Body of pancreas (tissue), 4 donors: ENCODE results near the gene GPI. TPM values are rescaled to one million over a fixed set of nuclear protein-coding genes. Genes with fewer than 3 reads are reported as not detected.
A peak's percentile ranks its signal among the peaks of the same experiment; 100 is the strongest.

Experiments
- ATAC-seq: fragments of 150-250 bp; one replicate; pipeline ENCODE4 v1.9.1; 2016
- DNase-seq, 4 donors: peaks; one replicate each; pipeline ENCODE4 v3.0.0-alpha.2; 2019
- H3K27ac ChIP-seq, 4 donors: fragments of 200-600 bp; sonication (generic); 1 replicate in 3 of 4; 2 replicates in 1 of 4; pipeline versions ENCODE4 v1.5.1 to v1.6.1; 2016 to 2019; ENCODE audit warnings: mild to moderate bottlenecking in 1 of 4, mixed read lengths in 1 of 4, moderate library complexity in 1 of 4
- H3K27me3 ChIP-seq, 2 donors: fragments of 200-600 bp; sonication (generic); one replicate each; pipeline ENCODE4 v1.6.0; 2016; ENCODE audit warnings: mild to moderate bottlenecking in 1 of 2
- H3K36me3 ChIP-seq, 2 donors: fragments of 200-600 bp; sonication (generic); replicated peaks in 1 of 2; 2 replicates each; pipeline ENCODE4 v1.5.1; 2016; ENCODE audit warnings: low read depth in 2 of 2; ENCODE audit not compliant: insufficient read depth in 1 of 2
- H3K4me1 ChIP-seq: fragments of 200-600 bp; sonication (generic); one replicate; pipeline ENCODE4 v1.6.0; 2016
- H3K4me3 ChIP-seq, 2 donors: fragments of 200-600 bp; sonication (generic); 1 replicate in 1 of 2; 2 replicates in 1 of 2; pipeline ENCODE4 v1.5.1; 2016 to 2019
- H3K9me3 ChIP-seq, 3 donors: fragments of 200-600 bp; sonication (generic); 1 replicate in 2 of 3; 2 replicates in 1 of 3; pipeline ENCODE4 v1.5.1; 2016
- POLR2A ChIP-seq, 3 donors: fragments of 450-650 bp; IDR thresholded peaks; one replicate each; pipeline ENCODE4 v1.6.1; 2016; ENCODE audit warnings: antibody characterized with exemption in 3 of 3, mild to moderate bottlenecking in 2 of 3
- WGBS, 2 donors: methylation state at CpG; one replicate each; pipeline ENCODE4 v1.1.5; 2017; 5-methylcytosine and 5-hydroxymethylcytosine counted together
- intact Hi-C: fragments of 100-400 bp; cut with DNase I; formaldehyde crosslinking; loops from one replicate; pipeline ENCODE4 v1.15.1; 2023
- total RNA-seq, 2 donors: library from RNA; depleted of rRNA; stranded (reverse); fragments of >200 nt; gene quantifications; one replicate each; pipeline ENCODE4 v1.1.0, GENCODE V29; 2016
- TF ChIP-seq, protein P1 (sequence below), 7 experiments: fragments of 450-650 bp in 4 of 7; fragments of 200-600 bp in 3 of 7; sonication (generic) in 3 of 7; IDR thresholded peaks; one replicate each; pipeline ENCODE4 v1.5.1; 2016 to 2019; ENCODE audit warnings: antibody characterized with exemption in 7 of 7

The GPI gene
- total RNA-seq, 2 donors from 2014 or later = 66.4 to 118 TPM

- no peak for TF ChIP-seq POLR2A (IDR thresholded peaks at IDR 0.05)
- TF ChIP-seq, protein P1, sequence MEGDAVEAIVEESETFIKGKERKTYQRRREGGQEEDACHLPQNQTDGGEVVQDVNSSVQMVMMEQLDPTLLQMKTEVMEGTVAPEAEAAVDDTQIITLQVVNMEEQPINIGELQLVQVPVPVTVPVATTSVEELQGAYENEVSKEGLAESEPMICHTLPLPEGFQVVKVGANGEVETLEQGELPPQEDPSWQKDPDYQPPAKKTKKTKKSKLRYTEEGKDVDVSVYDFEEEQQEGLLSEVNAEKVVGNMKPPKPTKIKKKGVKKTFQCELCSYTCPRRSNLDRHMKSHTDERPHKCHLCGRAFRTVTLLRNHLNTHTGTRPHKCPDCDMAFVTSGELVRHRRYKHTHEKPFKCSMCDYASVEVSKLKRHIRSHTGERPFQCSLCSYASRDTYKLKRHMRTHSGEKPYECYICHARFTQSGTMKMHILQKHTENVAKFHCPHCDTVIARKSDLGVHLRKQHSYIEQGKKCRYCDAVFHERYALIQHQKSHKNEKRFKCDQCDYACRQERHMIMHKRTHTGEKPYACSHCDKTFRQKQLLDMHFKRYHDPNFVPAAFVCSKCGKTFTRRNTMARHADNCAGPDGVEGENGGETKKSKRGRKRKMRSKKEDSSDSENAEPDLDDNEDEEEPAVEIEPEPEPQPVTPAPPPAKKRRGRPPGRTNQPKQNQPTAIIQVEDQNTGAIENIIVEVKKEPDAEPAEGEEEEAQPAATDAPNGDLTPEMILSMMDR (IDR thresholded peaks at IDR 0.05) = peak; percentile 66 to 83 (median 74)
- ATAC-seq = peak; percentile 78
- intact Hi-C loops = loop anchor here (10.0 kb wide), 1 partner anchor 111 kb away; no protein-coding TSS in a partner anchor
Measured at GRCh38 chr19:34345947-34346351, 19.0 kb upstream of the GPI start.

GRCh38 chr19:34347561-34348165, 17.3 kb upstream of the GPI start:
- Histone ChIP-seq H3K36me3 (peaks cover 1 to 18% of the 10 kb centered on the region in 2 donors), H3K4me1 (no peaks in the 10 kb centered on the region), H3K27me3 (no peaks in the 10 kb centered on the region), H3K9me3 (no peaks in the 10 kb centered on the region), H3K27ac (no peak overlapping the region), H3K4me3 (no peak overlapping the region)
- WGBS, 2 donors = 86 to 87% methylated on average over 6 to 19 of the region's 19 CpGs
- DNase-seq (no peak), ATAC-seq (no peak)
- TF ChIP-seq POLR2A (IDR thresholded peaks at IDR 0.05) = no peak
- TF ChIP-seq, protein P1 (IDR thresholded peaks at IDR 0.05) = no peak
- intact Hi-C loops = loop anchor here (10.0 kb wide), 1 partner anchor 113 kb away; no protein-coding TSS in a partner anchor

More at GRCh38 chr19:34345947-34346351, 19.0 kb upstream of the GPI start:
- DNase-seq = peak; percentile 63 to 79 (median 70)
- Histone ChIP-seq H3K4me1 (no peaks in the 10 kb centered on the region), H3K4me3 (no peak overlapping the region), H3K27ac (no peak overlapping the region), H3K27me3 (no peaks in the 10 kb centered on the region), H3K36me3 (peaks cover 16 to 27% of the 10 kb centered on the region in 2 donors), H3K9me3 (no peaks in the 10 kb centered on the region)
- 18 to 24% methylated on average over 7 of the region's 7 CpGs for WGBS, 2 donors

DNA sequence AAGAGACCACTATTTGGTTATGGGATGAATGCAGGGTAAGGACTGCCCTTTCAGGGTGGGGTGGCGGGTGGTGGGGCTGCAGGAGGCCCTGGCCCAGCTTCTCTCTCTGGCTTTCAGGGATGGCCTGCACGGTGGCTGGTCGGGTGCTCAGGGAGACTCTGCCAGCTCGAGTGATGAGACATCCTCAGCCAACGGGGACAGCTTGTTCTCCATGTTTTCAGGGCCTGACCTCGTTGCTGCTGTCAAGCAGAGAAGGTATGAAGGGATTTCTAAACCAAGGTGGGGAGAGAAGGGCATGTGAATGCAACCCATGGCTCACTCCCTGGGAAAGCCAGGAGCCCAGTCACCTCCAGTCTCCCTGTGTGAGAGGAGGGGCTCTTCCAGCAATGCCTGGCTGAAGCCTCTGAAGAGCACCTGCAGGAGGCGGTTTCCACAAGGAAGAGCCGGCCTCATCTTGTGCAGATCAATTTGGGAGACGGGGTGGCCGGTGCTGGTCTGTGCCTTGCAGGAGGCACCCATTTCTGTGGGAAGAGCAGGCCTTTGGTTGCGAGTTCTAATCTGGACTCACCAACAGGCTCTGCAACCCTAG, 16.0 kb upstream of the GPI start:
- Histone ChIP-seq H3K4me3 (no peak overlapping the region), H3K9me3 (no peaks in the 10 kb centered on the region), H3K36me3 (peaks cover 0 to 21% of the 10 kb centered on the region in 2 donors), H3K27ac (no peak overlapping the region), H3K27me3 (no peaks in the 10 kb centered on the region), H3K4me1 (no peaks in the 10 kb centered on the region)
- WGBS, 2 donors = 84 to 89% methylated on average over 9 to 11 of the region's 11 CpGs
- ATAC-seq = no peak
- no peak for DNase-seq
- TF ChIP-seq, protein P1 (IDR thresholded peaks at IDR 0.05) = no peak
- no peak for TF ChIP-seq POLR2A (IDR thresholded peaks at IDR 0.05)
- intact Hi-C loops = loop anchor here (10.0 kb wide), 1 partner anchor 114 kb away; no protein-coding TSS in a partner anchor

DNA sequence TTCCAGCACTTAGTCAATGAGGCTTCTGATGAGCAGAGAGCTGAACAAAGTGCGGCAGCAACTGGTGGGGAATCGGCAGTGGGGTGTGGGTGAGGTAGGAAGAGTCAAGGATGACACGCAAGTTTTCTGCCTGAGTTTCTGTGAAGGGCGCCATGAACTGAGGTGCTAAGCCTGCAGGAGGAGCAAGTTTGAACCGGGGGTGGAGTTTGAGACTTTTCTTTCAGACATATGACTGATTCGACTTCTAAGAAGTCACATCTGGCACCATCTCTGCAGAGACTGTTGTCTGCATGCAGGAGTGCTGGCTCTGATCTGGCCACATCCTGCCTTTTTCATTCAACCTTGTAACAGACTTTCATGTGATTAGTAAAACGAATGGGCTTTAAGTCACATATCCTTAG, 14.8 kb upstream of the GPI start:
- no peak for TF ChIP-seq POLR2A (IDR thresholded peaks at IDR 0.05)
- TF ChIP-seq, protein P1 (IDR thresholded peaks at IDR 0.05) = no peak
- Histone ChIP-seq H3K9me3 (no peaks in the 10 kb centered on the region), H3K27me3 (no peaks in the 10 kb centered on the region), H3K36me3 (peaks cover 0 to 27% of the 10 kb centered on the region in 2 donors), H3K4me1 (no peaks in the 10 kb centered on the region), H3K27ac (no peak overlapping the region), H3K4me3 (no peak overlapping the region)
- intact Hi-C loops = no loop called here
- WGBS, 2 donors = 82 to 88% methylated on average over 7 of the region's 7 CpGs
- no peak for DNase-seq
- no peak for ATAC-seq
